IPS-18a (cell line): ENCODE data around the gene CYB5RL.

Experiments
- H3K27ac ChIP-seq: one replicate; pipeline ENCODE4 v1.5.1; 2013; ENCODE audit warnings: low read length
- H3K27me3 ChIP-seq: one replicate; pipeline ENCODE4 v1.6.1; 2013; ENCODE audit warnings: mild to moderate bottlenecking, low read length; ENCODE audit not compliant: control insufficient read depth, insufficient read depth
- H3K36me3 ChIP-seq: one replicate; pipeline ENCODE4 v1.6.1; 2013; ENCODE audit warnings: low read depth, low read length; ENCODE audit not compliant: control insufficient read depth
- H3K4me1 ChIP-seq: one replicate; pipeline ENCODE4 v1.6.1; 2013; ENCODE audit warnings: low read depth, low read length; ENCODE audit not compliant: control insufficient read depth
- H3K4me3 ChIP-seq: one replicate; pipeline ENCODE4 v1.5.1; 2013; ENCODE audit warnings: low read length
- H3K9ac ChIP-seq: one replicate; pipeline ENCODE4 v1.6.1; 2013; ENCODE audit warnings: mild to moderate bottlenecking, low read length, moderate library complexity
- H3K9me3 ChIP-seq: one replicate; pipeline ENCODE4 v1.6.1; 2013; ENCODE audit warnings: low read depth, low read length; ENCODE audit not compliant: control insufficient read depth

CYB5RL gene

DNA sequence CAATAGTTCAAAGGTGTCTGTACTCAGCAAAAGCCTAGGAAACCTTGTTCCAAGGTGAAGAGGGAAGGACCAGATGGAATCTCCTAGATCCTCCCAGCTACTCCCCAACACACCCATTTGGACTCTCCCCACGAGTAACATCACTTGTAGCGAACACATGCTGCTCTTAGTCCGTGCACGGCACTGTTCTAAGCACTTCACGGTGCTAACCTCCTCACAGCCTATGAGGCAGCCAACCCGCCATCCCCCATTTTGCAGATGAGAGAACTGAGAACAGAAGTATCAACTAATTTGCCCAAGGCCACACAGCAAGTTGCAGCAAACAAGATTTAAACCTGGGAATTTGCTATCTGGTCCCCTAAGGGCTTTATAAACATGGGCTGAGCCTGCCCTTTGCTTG lies 24.4 kb upstream of the CYB5RL start:
- H3K4me1 ChIP-seq, result no peaks in the 10 kb centered on the region
- no peak overlapping the region for H3K27ac ChIP-seq
- peaks cover 6% of the 10 kb centered on the region for H3K36me3 ChIP-seq
- H3K4me3 ChIP-seq, result no peak overlapping the region
- no peak overlapping the region for H3K9ac ChIP-seq
- H3K9me3 ChIP-seq, result no peaks in the 10 kb centered on the region
- no peaks in the 10 kb centered on the region for H3K27me3 ChIP-seq

- Histone ChIP-seq H3K9ac (no peak overlapping the region), H3K27me3 (no peaks in the 10 kb centered on the region), H3K27ac (no peak overlapping the region), H3K4me3 (no peak overlapping the region), H3K9me3 (no peaks in the 10 kb centered on the region), H3K36me3 (peaks cover 9% of the 10 kb centered on the region), H3K4me1 (no peaks in the 10 kb centered on the region)
Observed at GRCh38 chr1:54223441-54224202, 23.8 kb upstream of the CYB5RL start.

- Histone ChIP-seq H3K9ac (no peak overlapping the region), H3K27ac (no peak overlapping the region)
Observed at GRCh38 chr1:54222711-54223110, 22.9 kb upstream of the CYB5RL start.

GRCh38 chr1:54221867-54222484 lies 22.1 kb upstream of the CYB5RL start:
- peaks cover 26% of the 10 kb centered on the region for H3K36me3 ChIP-seq
- H3K9me3 ChIP-seq, result no peaks in the 10 kb centered on the region
- H3K4me1 ChIP-seq, result no peaks in the 10 kb centered on the region
- H3K27ac ChIP-seq, result no peak overlapping the region
- no peaks in the 10 kb centered on the region for H3K27me3 ChIP-seq
- no peak overlapping the region for H3K9ac ChIP-seq
- H3K4me3 ChIP-seq, result no peak overlapping the region

More at GRCh38 chr1:54222711-54223110, 22.9 kb upstream of the CYB5RL start:
- Histone ChIP-seq H3K9me3 (no peaks in the 10 kb centered on the region), H3K4me1 (no peaks in the 10 kb centered on the region), H3K36me3 (peaks cover 19% of the 10 kb centered on the region), H3K4me3 (no peak overlapping the region), H3K27me3 (no peaks in the 10 kb centered on the region)

GRCh38 chr1:54221113-54221834 lies 21.4 kb upstream of the CYB5RL start:
- H3K9ac ChIP-seq, result no peak overlapping the region
- H3K4me3 ChIP-seq, result no peak overlapping the region
- no peaks in the 10 kb centered on the region for H3K9me3 ChIP-seq
- no peaks in the 10 kb centered on the region for H3K27me3 ChIP-seq
- no peak overlapping the region for H3K27ac ChIP-seq
- H3K36me3 ChIP-seq, result peaks cover 32% of the 10 kb centered on the region
- no peaks in the 10 kb centered on the region for H3K4me1 ChIP-seq

- H3K27ac ChIP-seq, result no peak overlapping the region
- H3K4me1 ChIP-seq, result no peaks in the 10 kb centered on the region
Observed at GRCh38 chr1:54220004-54220811, 20.4 kb upstream of the CYB5RL start.

DNA sequence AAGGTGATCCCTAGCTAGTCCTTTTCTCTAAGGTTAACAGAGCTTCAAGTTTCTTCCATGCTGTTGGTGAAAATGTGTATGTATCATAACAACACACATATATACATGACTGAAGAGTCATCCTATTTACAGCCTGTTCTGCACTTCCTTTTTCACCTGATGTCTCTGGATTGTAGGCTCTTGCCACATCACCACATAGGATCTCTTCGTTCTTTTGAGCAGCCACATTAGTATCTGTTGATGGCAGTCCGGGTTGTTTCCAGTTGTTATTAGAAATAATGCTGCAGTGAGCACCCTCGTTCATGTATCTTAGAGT lies 19.8 kb upstream of the CYB5RL start:
- Histone ChIP-seq H3K36me3 (peaks cover 43% of the 10 kb centered on the region), H3K27ac (no peak overlapping the region)

More at GRCh38 chr1:54220004-54220811, 20.4 kb upstream of the CYB5RL start:
- Histone ChIP-seq H3K27me3 (no peaks in the 10 kb centered on the region), H3K9ac (no peak overlapping the region), H3K36me3 (peaks cover 38% of the 10 kb centered on the region), H3K9me3 (no peaks in the 10 kb centered on the region), H3K4me3 (no peak overlapping the region)

DNA sequence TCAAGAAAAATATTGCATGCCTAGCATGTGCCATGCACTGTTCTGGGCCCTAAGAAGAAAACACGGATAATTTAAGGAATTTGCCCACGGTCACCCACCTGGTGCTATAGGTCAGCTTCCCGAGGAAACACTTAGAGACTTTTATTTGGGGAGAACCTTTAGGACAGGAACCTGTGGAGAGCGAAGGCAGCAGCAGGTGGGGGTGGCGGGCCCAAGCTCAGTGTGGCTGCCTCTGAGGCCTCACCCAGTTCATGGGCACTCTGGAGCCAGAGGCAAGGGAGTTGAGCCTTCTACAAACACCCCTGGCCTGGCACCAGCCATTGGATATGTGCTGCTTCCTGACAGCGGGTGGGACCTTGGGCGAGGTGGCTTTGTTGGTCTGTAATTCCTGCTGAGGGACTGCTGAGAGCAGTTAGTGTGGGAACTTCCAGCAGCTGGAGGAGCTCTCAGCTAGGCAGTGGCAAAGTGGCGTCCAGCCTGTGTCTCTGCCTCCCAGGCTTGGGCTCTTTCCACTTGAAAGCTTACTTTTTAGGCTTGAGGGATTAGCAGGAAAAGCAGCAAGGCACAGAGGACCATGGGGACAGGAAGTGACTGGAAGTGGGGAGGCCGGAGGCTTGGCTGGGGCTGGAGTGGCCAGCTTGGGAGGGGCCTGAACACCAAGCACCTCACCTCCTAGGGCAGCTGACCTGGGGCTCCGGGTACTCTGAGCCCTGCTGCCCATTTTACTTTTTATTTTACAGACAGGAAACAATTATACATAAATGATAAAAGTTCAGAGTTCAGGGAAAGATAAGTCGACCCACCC lies 19.3 kb upstream of the CYB5RL start:
- no peak overlapping the region for H3K4me3 ChIP-seq

More for the DNA sequence above, 19.8 kb upstream of the CYB5RL start:
- Histone ChIP-seq H3K9ac (no peak overlapping the region), H3K9me3 (no peaks in the 10 kb centered on the region), H3K4me1 (no peaks in the 10 kb centered on the region), H3K4me3 (no peak overlapping the region), H3K27me3 (no peaks in the 10 kb centered on the region)

DNA sequence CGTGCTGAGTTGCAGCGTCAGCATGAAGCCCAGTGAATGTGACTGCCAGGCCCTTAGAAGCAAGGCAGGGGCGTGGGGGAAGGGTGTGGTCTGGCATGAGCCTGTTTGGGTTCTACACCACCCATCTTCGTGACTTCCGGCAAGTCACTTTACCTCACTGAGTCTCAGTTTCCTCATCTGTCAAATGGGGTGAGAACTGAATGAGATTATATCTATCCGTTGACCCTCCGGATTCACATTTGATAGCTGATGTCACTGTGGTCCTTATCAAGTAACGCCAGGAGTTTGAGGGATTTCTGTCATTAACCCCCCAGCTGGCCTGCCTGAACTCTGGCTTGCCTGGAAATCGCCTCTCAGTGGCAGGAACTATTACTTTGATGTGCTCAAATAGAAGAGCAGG lies 15.7 kb upstream of the CYB5RL start:
- Histone ChIP-seq H3K9ac (no peak overlapping the region), H3K27ac (no peak overlapping the region), H3K27me3 (no peaks in the 10 kb centered on the region), H3K4me1 (no peaks in the 10 kb centered on the region), H3K36me3 (peaks cover 84% of the 10 kb centered on the region), H3K9me3 (no peaks in the 10 kb centered on the region), H3K4me3 (no peak overlapping the region)

More for the DNA sequence above, 19.3 kb upstream of the CYB5RL start:
- Histone ChIP-seq H3K27ac (no peak overlapping the region), H3K36me3 (peaks cover 49% of the 10 kb centered on the region), H3K9me3 (no peaks in the 10 kb centered on the region), H3K4me1 (no peaks in the 10 kb centered on the region), H3K9ac (no peak overlapping the region), H3K27me3 (no peaks in the 10 kb centered on the region)

GRCh38 chr1:54212872-54213271 lies 13.0 kb upstream of the CYB5RL start:
- Histone ChIP-seq H3K9ac (no peak overlapping the region), H3K27ac (no peak overlapping the region), H3K9me3 (no peaks in the 10 kb centered on the region), H3K4me1 (no peaks in the 10 kb centered on the region), H3K36me3 (peaks cover 91% of the 10 kb centered on the region), H3K4me3 (no peak overlapping the region), H3K27me3 (no peaks in the 10 kb centered on the region)
